H7 (cell line): ENCODE data around the gene ARPP21. TPM values are rescaled to one million over a fixed set of nuclear protein-coding genes. Genes with fewer than 3 reads are reported as not detected.
"Not testable (repeated sequence)": the region's sequence is repeated elsewhere in the genome, so short reads cannot be mapped to it uniquely, and the experiment has no call there.

Source experiments
- DNase-seq: peaks from one replicate; pipeline ENCODE4 v3.0.0; 2012
- H3K27me3 ChIP-seq: 2 replicates; pipeline ENCODE4 v1.6.0; 2011; ENCODE audit warnings: mild to moderate bottlenecking, low read length; ENCODE audit not compliant: control insufficient read depth, insufficient read depth
- H3K36me3 ChIP-seq: replicated peaks from 2 replicates; pipeline ENCODE4 v1.5.1; 2011; ENCODE audit warnings: low read length; ENCODE audit not compliant: control insufficient read depth, insufficient read depth
- H3K4me3 ChIP-seq: 2 replicates; pipeline ENCODE4 v1.5.1; 2011; ENCODE audit warnings: low read depth, mild to moderate bottlenecking, control low read depth, low read length, moderate library complexity; ENCODE audit not compliant: insufficient read depth
- total RNA-seq: library from RNA; depleted of rRNA; stranded (reverse); fragments of >200 nt; shearing (Covaris generic); gene quantifications from 2 replicates; pipeline ENCODE4 v1.2.3, GENCODE V29; 2014

Gene ARPP21
- total RNA-seq, 1 experiment from 2014 or later: not detected

DNA sequence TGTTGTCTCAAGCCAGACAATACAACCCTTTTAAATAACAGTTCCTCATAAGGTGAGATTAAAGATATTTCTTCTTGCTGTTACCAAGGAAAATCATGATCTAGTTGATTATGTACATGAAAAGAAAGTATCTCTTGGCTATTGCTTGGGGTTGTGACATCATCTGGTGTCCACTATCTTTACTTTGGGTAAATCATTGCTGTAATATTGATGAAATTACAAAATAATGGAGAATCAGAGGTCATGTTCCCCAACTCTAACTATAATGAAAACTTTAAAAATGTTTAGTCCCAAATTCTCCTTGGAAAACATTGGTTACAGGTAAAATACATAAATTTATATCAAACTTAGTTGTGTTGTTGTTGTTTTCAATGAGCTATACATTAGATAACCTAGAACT lies 142.2 kb downstream of the ARPP21 start:
- Histone ChIP-seq H3K4me3 (no peak overlapping the region), H3K27me3 (no peaks in the 10 kb centered on the region), H3K36me3 (no peaks in the 10 kb centered on the region)
- DNase-seq: no peak

DNA sequence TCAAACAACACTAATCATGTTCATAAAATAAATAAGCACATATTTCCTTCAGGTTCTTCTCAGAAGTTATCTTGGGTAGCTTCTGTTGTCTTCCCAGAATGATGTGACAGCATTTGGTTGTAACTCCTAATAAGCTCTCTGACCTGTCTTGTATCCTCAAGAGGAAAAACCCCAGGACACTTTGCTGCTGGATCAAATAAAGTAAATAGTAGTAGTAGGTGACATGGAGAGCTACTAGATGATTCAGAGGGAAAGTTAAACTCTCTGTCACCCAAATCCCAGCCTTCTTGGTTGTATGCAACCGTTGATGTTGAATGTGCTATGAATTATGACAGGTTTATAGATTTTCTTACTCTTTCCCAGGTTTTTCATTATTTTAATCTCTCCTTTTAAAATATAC lies 143.0 kb downstream of the ARPP21 start:
- H3K27me3 ChIP-seq: no peaks in the 10 kb centered on the region
- H3K4me3 ChIP-seq: no peak overlapping the region
- no peak for DNase-seq
- no peaks in the 10 kb centered on the region for H3K36me3 ChIP-seq

DNA sequence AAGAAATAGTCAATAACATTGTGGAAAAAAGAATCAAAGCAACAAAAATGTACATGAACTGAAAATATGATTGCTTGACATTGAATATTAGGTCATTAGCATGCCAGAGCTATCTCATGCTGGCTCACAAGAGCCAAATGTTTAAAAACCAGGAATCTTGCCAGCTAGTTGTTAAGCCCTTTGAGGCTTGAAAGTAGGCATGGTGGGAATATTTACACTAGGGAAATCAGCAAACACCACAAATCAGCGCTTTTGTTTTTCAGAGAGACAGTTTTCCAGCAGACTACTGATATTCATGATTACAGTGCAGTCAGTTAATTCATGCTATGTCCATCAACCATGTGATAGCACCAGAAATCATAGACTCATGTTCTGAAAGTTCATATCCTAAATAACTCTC lies 144.8 kb downstream of the ARPP21 start:
- DNase-seq: no peak
- H3K36me3 ChIP-seq: no peaks in the 10 kb centered on the region
- H3K27me3 ChIP-seq: no peaks in the 10 kb centered on the region
- no peak overlapping the region for H3K4me3 ChIP-seq

DNA sequence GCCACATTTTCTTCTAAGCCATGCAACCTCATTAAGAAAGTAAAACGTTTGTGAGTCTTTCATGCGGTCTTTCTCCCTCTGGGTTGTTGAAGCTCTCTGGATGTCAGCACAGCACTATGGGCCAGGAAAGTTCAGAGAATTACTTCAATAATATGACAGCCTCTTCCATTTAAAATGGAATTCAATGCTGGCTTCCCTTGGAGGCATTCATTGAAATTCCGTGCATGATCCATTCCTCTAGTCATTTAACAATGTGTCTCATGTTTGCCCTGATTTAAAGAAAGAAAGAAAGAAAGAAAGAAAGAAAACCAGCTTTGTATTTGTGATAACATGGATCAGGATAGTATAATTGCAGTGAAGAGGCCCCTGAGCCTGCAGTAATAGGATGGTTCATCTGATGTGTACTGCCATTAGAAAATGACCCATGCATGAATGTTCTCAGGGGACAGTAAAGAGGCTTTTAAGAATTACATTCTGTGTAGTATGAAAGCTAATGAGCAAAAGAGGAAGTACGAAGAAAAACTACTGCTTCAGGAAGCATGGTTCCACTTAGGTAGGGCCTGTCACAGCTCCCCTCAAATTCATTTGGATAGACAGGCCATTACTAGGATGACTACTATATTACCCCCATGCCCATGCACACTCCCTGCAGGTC lies 146.0 kb downstream of the ARPP21 start:
- Histone ChIP-seq H3K36me3 (no peaks in the 10 kb centered on the region), H3K27me3 (no peaks in the 10 kb centered on the region), H3K4me3 (no peak overlapping the region)
- DNase-seq: no peak

DNA sequence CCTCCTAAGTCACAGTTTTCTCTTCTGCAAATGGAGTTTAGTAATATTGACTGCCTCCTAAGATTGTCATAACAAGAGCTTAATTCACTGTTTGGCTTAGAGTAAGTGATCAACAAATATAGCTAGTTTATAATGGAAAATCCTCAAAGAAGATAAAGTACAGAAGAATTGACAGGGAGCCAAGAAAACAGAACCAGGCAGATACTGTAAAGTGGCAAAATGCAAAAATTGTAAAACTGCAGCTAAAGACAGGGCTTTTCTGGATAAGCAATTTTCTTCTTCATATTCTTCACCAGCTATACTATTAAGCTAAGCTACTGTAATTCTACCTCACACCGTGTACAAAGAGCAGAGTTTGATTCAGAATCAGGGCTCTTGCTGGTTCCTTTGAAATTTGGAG lies 148.6 kb downstream of the ARPP21 start:
- no peaks in the 10 kb centered on the region for H3K36me3 ChIP-seq
- no peak for DNase-seq
- no peaks in the 10 kb centered on the region for H3K27me3 ChIP-seq
- no peak overlapping the region for H3K4me3 ChIP-seq

DNA sequence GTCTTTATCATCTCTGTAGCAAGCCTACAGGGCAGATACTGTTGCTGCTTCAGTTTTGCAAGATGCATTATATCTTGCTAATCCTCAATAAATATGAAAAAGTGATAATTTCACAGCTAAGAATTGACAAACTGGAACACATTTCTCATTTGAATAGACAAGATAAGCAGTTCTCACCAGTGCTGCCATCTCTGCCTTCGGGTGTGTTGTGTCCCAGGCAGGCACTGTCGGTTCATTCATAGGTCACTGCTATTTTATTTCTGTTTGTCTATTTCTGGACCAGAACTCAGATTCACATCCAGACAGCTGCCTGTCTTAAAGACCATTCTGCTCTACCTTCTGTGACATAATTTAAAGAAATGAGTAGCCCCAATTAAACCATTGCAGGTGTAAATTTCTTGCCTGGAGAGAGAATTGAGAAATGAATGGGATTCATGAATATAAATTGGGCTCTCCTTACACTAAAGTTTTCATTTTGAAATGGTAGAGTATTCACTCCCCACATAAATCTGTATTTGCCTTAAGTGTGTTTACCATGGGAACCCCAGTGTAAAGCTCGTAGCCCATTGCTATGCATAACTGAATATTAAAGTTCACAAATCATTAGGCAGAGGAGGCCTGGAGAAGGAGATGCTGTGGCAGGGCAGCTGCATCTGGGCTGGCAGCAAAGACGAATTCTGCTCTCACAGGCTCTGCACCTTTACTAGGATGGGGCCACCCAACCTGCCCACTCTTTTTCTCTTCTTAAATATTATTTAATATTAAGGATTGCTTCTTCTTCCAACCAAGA lies 149.9 kb downstream of the ARPP21 start:
- Histone ChIP-seq H3K36me3 (no peaks in the 10 kb centered on the region), H3K27me3 (no peaks in the 10 kb centered on the region), H3K4me3 (no peak overlapping the region)
- DNase-seq: no peak

DNA sequence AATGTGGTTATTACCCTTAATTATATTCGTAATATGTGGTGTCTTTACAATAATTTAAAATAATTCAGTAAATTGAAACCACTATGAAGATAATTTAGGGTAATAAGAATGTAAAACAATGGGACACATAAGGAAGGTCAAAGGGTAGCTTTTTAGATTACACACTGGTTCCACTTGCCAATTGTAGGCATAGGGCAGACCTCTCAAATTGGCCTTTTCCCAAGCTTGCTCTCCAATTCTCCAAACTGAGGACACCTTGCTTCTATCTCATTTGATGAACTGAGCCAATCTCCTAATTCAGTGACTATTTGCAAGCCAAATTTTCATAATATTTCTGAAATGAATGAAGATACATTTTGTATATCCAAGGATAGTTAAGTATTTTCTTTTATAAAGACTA lies 151.4 kb downstream of the ARPP21 start:
- no peak for DNase-seq
- no peak overlapping the region for H3K4me3 ChIP-seq
- no peaks in the 10 kb centered on the region for H3K27me3 ChIP-seq
- no peaks in the 10 kb centered on the region for H3K36me3 ChIP-seq

DNA sequence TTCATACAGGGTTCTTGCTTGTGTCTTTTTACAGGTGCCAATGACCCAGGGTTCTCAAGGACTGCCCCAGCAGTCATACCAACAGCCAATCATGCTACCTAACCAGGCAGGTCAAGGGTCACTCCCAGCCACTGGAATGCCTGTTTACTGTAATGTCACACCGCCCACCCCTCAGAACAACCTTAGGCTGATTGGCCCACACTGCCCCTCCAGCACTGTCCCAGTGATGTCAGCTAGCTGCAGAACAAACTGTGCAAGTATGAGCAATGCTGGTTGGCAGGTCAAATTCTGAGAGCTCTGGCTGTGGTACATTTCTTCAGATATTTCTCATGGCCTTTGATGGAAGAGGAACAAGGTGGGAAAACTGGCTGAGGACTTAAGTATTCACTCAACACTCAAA lies 154.3 kb downstream of the ARPP21 start:
- no peak for DNase-seq
- H3K27me3 ChIP-seq: no peaks in the 10 kb centered on the region
- no peaks in the 10 kb centered on the region for H3K36me3 ChIP-seq
- H3K4me3 ChIP-seq: no peak overlapping the region

DNA sequence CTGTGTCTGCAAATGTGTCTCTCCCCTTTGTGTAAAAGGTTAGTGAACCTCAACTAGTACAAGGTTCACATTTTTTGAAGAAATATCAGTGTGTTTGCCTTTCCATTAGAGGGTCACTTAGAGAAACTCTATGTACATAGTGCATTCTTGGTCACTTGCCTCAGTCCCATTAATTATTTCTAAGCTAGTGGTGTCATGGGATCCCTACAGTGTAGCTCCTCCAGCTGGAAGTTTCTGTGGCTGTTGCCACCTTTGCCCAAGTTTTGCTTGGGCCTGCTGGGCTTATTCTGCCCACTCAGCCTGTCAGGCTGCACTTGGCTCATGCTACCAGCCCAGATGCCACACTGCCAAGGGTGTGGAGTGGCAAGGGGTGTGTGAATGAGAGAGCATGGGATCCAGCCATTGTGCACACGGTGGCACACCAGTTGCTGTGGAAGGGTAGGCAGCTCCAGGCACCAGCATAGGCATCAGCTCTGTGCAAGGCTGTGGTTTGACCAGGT lies 161.7 kb downstream of the ARPP21 start:
- no peak for DNase-seq
- Histone ChIP-seq H3K36me3 (no peaks in the 10 kb centered on the region), H3K27me3 (no peaks in the 10 kb centered on the region; the same call in 1 of the 2 replicates), H3K4me3 (no peak overlapping the region)

DNA sequence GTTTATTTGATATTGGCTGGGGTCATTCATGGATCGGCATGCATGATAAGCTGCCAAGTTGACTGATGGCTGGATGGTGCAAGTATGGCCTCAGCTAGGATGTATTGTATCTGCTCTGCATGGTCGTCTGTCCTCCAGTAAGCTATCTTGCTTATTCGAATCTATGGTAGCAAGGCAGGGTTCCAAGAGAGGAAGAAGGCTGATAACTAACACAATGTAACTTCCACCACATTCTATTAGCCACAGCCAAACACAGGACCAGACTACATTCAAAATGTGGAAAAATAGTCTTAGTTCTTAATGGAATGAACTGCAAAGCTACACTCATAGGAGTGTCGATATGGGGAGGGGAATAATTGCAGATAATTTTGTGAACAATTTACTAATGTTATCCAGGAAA lies 175.2 kb downstream of the ARPP21 start:
- H3K36me3 ChIP-seq: no peaks in the 10 kb centered on the region
- DNase-seq: no peak
- H3K4me3 ChIP-seq: no peak overlapping the region
- H3K27me3 ChIP-seq: no peaks in the 10 kb centered on the region

DNA sequence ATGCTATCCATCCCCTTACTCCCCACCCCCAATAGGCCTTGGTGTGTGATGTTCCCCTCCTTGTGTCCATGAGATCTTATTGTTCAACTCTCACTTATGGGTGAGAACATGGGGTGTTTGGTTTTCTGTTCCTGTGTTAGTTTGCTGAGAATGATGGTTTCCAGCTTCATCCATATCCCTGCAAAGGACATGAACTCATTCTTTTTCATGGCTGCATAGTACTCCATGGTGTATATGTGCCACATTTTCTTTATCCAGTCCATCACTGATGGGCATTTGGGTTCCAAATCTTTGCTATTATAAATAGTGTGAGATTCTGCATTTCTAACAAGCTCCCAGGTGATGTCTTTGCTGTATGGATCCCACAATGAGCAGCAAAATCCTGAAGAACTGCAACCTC lies 176.5 kb downstream of the ARPP21 start:
- not testable (repeated sequence) for DNase-seq, H3K36me3 ChIP-seq, H3K4me3 ChIP-seq, H3K27me3 ChIP-seq

DNA sequence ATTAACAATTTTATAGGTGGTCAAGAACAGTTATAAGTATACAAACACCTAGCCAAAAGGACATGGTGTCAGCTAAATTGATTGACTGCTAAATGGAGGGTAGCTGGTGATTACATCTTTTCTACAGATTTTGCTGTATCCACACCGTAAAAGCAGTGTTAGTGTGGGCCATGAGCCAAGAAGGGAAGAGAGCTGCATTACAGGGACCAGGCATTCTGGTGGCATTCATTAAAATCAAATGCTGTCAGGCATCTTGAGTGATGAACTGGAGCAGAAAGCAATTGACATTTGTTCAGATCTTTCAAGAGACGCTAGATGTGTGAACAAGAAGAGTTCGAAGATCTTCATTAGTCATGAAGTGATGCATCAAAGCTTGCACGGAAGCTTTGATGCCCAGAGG lies 177.9 kb downstream of the ARPP21 start:
- DNase-seq: no peak
- H3K4me3 ChIP-seq: no peak overlapping the region
- H3K36me3 ChIP-seq: no peaks in the 10 kb centered on the region
- no peaks in the 10 kb centered on the region for H3K27me3 ChIP-seq

DNA sequence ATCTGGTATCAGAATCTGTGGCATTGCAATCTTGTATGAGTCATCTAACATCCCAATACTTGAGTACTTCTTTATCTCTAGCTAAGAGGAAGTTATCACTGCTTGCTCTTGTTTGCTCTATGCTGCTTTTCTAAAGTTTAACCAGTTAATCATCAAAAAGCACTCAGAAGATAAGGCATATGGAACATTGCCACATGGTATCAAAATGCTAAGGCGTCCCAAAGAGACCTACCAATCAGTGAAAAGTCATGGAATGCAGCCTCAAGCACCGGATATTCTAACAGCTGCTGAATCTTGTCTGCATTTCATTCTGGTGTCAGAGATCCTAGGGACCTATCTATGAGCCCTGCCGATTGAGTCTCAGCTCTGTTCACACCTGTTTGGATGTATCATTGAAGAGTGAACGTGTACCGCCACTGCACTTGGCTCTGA lies 192.8 kb downstream of the ARPP21 start:
- H3K4me3 ChIP-seq: no peak overlapping the region
- no peak for DNase-seq
- no peaks in the 10 kb centered on the region for H3K36me3 ChIP-seq
- no peaks in the 10 kb centered on the region for H3K27me3 ChIP-seq
